ENCODE measurements around the gene ZSCAN20. TPM values are rescaled to one million over a fixed set of nuclear protein-coding genes. Genes with fewer than 3 reads are reported as not detected.

ZSCAN20 gene
- total and polyA plus RNA-seq, 9 of the 15 experiments (the other 6 are each of a cell fraction or from before 2014, with no cell fraction given) = 0.36 to 3.3 (median 2.0) TPM

DNA sequence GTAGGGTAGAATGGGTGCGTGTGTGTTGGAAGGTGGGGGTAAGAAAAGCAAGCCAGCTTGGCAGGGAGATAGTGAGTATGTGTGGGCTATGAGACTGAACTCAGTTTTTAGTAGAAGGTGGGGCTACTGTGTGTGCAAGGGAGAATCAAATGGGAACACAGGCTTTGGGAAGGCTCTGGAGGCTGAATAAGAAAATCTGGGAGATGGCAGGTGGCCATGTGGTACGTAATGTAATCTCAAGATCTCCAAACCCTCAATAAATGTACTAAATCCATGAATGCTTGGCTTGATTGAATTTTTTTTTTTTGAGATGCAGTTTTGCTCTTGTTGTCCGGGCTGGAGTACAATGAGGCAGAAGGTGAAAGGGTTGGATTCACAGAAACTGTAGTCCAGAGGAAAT lies 3.5 kb upstream of the ZSCAN20 start:
- 19% methylated on average over 3 of the region's 3 CpGs for WGBS (ENCODE audit: insufficient coverage, low coverage, missing lambda C conversion rate)
- H3K9me1 ChIP-seq (ENCODE audit: control insufficient read depth, insufficient read depth, low read length) = no peaks in the 10 kb centered on the region
- peaks cover 3 to 5% of the 10 kb centered on the region in 2 experiments; a peak in 3 of 5 replicates for H3K4me1 ChIP-seq (replicated peaks in 1 of 2; ENCODE audit: control insufficient read depth in 2 of 2, insufficient read depth in 2 of 2, low read length in 2 of 2)
- H3K4me2 ChIP-seq (ENCODE audit: insufficient read depth, low read length) = no peak overlapping the region
- peaks cover 4 to 25% of the 10 kb centered on the region in 2 experiments; a peak in 3 of 5 replicates for H3K27me3 ChIP-seq (ENCODE audit: control insufficient read depth in 2 of 2, insufficient read depth in 2 of 2, low read length in 2 of 2)
- no peak for FAIRE-seq
- intact Hi-C loops (cut with micrococcal nuclease) (loop anchor here (5.0 kb wide), 1 partner anchor 252 kb away; no protein-coding TSS in a partner anchor), in situ Hi-C loops (cut with MboI) (no loop called here)
- H3K36me3 ChIP-seq (ENCODE audit: control insufficient read depth, insufficient read depth, low read length) = no peaks in the 10 kb centered on the region
- DNase-seq (ENCODE audit: extremely low read depth in 1 of 4, low spot score in 3 of 4) = no peak
- CTCF ChIA-PET (ENCODE audit: low intra/inter-chr PET ratio) = no interaction called here
- no peaks in the 10 kb centered on the region for H4K20me1 ChIP-seq (replicated peaks; ENCODE audit: control insufficient read depth, insufficient read depth, low read length)
- TF ChIP-seq ZNF445 (CRISPR knock-in tag; IDR thresholded peaks at IDR 0.05; ENCODE audit: low read depth) = no peak
- TF ChIP-seq, protein P1, sequence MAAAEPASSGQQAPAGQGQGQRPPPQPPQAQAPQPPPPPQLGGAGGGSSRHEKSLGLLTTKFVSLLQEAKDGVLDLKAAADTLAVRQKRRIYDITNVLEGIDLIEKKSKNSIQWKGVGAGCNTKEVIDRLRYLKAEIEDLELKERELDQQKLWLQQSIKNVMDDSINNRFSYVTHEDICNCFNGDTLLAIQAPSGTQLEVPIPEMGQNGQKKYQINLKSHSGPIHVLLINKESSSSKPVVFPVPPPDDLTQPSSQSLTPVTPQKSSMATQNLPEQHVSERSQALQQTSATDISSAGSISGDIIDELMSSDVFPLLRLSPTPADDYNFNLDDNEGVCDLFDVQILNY (CRISPR knock-in tag; IDR thresholded peaks at IDR 0.05) = no peak
- no peak for TF ChIP-seq WHSC1 (IDR thresholded peaks at IDR 0.05; ENCODE audit: low read length)
- no peak for TF ChIP-seq ZNF354B (CRISPR knock-in tag; IDR thresholded peaks at IDR 0.05)
- TF ChIP-seq, protein P2, sequence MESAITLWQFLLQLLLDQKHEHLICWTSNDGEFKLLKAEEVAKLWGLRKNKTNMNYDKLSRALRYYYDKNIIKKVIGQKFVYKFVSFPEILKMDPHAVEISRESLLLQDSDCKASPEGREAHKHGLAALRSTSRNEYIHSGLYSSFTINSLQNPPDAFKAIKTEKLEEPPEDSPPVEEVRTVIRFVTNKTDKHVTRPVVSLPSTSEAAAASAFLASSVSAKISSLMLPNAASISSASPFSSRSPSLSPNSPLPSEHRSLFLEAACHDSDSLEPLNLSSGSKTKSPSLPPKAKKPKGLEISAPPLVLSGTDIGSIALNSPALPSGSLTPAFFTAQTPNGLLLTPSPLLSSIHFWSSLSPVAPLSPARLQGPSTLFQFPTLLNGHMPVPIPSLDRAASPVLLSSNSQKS (CRISPR knock-in tag; IDR thresholded peaks at IDR 0.05) = no peak
- TF ChIP-seq ZNF592 (IDR thresholded peaks at IDR 0.05) = no peak
- TF ChIP-seq ZBTB17 (CRISPR knock-in tag; IDR thresholded peaks at IDR 0.05) = no peak
- no peak for TF ChIP-seq MBD2 (IDR thresholded peaks at IDR 0.05; ENCODE audit: borderline replicate concordance, low read depth)
- TF ChIP-seq ZNF436 (CRISPR knock-in tag; IDR thresholded peaks at IDR 0.05) = no peak
- TF ChIP-seq POLR2G (IDR thresholded peaks at IDR 0.05; ENCODE audit: low read depth, low read length) = no peak
- TF ChIP-seq FOXA1 (IDR thresholded peaks at IDR 0.05; ENCODE audit: borderline replicate concordance) = no peak
- TF ChIP-seq MAFG (tag; conservative IDR thresholded peaks at IDR 0.05) = no peak
- TF ChIP-seq CCNT2 (IDR thresholded peaks at IDR 0.05; ENCODE audit: borderline replicate concordance, extremely low read depth, insufficient read length, low read depth, low read length) = no peak
- H2AFZ ChIP-seq (ENCODE audit: low read depth, low read length) = no peak overlapping the region
- no TSS peak for BruUV-seq (replicated peaks)
- no peaks in the 10 kb centered on the region for H3K9me3 ChIP-seq (replicated peaks; ENCODE audit: control insufficient read depth, insufficient read depth, low read depth, low read length)
- H3K4me3 ChIP-seq = no peak overlapping the region
- H3K79me2 ChIP-seq (ENCODE audit: control insufficient read depth, insufficient read depth, low read length) = peaks cover 4% of the 10 kb centered on the region; the same call in 1 of the 3 replicates
- POLR2A ChIA-PET = interaction anchor here (0.6 kb wide), 1 partner anchor 78 kb away, joined by 4 read pairs; no protein-coding TSS in a partner anchor
- H3K9ac ChIP-seq (ENCODE audit: insufficient read depth in 1 of 2, low read depth in 2 of 2, low read length in 2 of 2) = no peak overlapping the region
- ATAC-seq = no peak
- H3K27ac ChIP-seq (ENCODE audit: extremely low read depth, low read depth, low read length) = no peak overlapping the region

All from K562 (cell line).